Ureter (tissue), 1 donor: ENCODE results near the gene SLC9A5. TPM values are rescaled to one million over a fixed set of nuclear protein-coding genes. Genes with fewer than 3 reads are reported as not detected.

Experiments
- DNase-seq: peaks from one replicate; pipeline ENCODE4 v3.0.0-alpha.2; 2020; ENCODE audit warnings: low spot score
- total RNA-seq: library from RNA; stranded (reverse); gene quantifications from one replicate; pipeline ENCODE4 v1.2.4, GENCODE V29; 2023
- donor health status: DM: yes; HTN: yes; CAD: no.

Gene SLC9A5
- total RNA-seq, 1 donor from 2014 or later, result 0.86 TPM

- no peak for DNase-seq
Measured at GRCh38 chr16:67281536-67282446, 33.0 kb downstream of the SLC9A5 start.

- no peak for DNase-seq
Measured at GRCh38 chr16:67282447-67282805, 33.6 kb downstream of the SLC9A5 start.

GRCh38 chr16:67283039-67283825 is 34.5 kb downstream of the SLC9A5 start:
- DNase-seq, result no peak

GRCh38 chr16:67283826-67284555 is 35.2 kb downstream of the SLC9A5 start:
- no peak for DNase-seq

- no peak for DNase-seq
Measured at GRCh38 chr16:67284699-67285646, 36.2 kb downstream of the SLC9A5 start.

GRCh38 chr16:67286441-67287235 is 37.9 kb downstream of the SLC9A5 start:
- DNase-seq, result no peak

GRCh38 chr16:67287960-67288359 is 39.2 kb downstream of the SLC9A5 start:
- DNase-seq, result no peak

- no peak for DNase-seq
Measured at GRCh38 chr16:67291461-67291860, 42.7 kb downstream of the SLC9A5 start.

- DNase-seq, result no peak
Measured at GRCh38 chr16:67294171-67294757, 45.5 kb downstream of the SLC9A5 start.

- DNase-seq, result no peak
Measured at GRCh38 chr16:67294938-67295361, 46.2 kb downstream of the SLC9A5 start.

- no peak for DNase-seq
Measured at GRCh38 chr16:67296420-67296819, 47.6 kb downstream of the SLC9A5 start.

- no peak for DNase-seq
Measured at GRCh38 chr16:67298277-67298676, 49.5 kb downstream of the SLC9A5 start.

GRCh38 chr16:67299269-67299668 is 50.5 kb downstream of the SLC9A5 start:
- no peak for DNase-seq

- DNase-seq, result no peak
Measured at GRCh38 chr16:67301080-67301782, 52.5 kb downstream of the SLC9A5 start.

GRCh38 chr16:67302076-67302475 is 53.3 kb downstream of the SLC9A5 start:
- DNase-seq, result no peak

GRCh38 chr16:67302970-67303369 is 54.2 kb downstream of the SLC9A5 start:
- DNase-seq, result no peak

GRCh38 chr16:67304020-67304419 is 55.2 kb downstream of the SLC9A5 start:
- DNase-seq, result no peak

- no peak for DNase-seq
Measured at GRCh38 chr16:67305216-67306071, 56.7 kb downstream of the SLC9A5 start.
